Stimulated activated naive B cell treated with anti-CD40 and anti-IgM and Interleukin-4, amounts not matched to agents 10 μg/mL and 1 μg/mL and 100 μg/mL, for 72 hours (primary cell): Measurements from ENCODE around the gene FAM20B.
"Not testable (repeated sequence)": the region's sequence is repeated elsewhere in the genome, so short reads cannot be mapped to it uniquely, and the experiment has no call there.

Experiments used
- ATAC-seq, 2 donors: fragments of 150-1000 bp; cut with Tn5 transposase; replicated peaks; 2 replicates each; pipeline ENCODE4 v1.10.0; 2021; ENCODE audit warnings: moderate library complexity in 1 of 2
- DNase-seq: peaks from one replicate; pipeline ENCODE4 v3.0.0; 2021
- H3K27ac Mint-ChIP-seq: one replicate; pipeline ENCODE4 v1.8.0; 2022; ENCODE audit warnings: mild to moderate bottlenecking, mixed read lengths
- H3K27me3 Mint-ChIP-seq, 2 donors: one replicate each; pipeline ENCODE4 v1.8.0; 2022; ENCODE audit warnings: mixed read lengths in 2 of 2
- H3K36me3 Mint-ChIP-seq, 2 donors: one replicate each; pipeline ENCODE4 v1.8.0; 2022; ENCODE audit warnings: mixed read lengths in 2 of 2, mild to moderate bottlenecking in 1 of 2
- H3K4me1 Mint-ChIP-seq, 2 donors: one replicate each; pipeline ENCODE4 v1.8.0; 2022; ENCODE audit warnings: mixed read lengths in 2 of 2, mild to moderate bottlenecking in 1 of 2
- H3K4me3 Mint-ChIP-seq, 2 donors: one replicate each; pipeline ENCODE4 v1.8.0; 2022; ENCODE audit warnings: mild to moderate bottlenecking in 2 of 2, mixed read lengths in 2 of 2, moderate library complexity in 1 of 2
- H3K9me3 Mint-ChIP-seq, 2 donors: one replicate each; pipeline ENCODE4 v1.8.0; 2022; ENCODE audit warnings: mixed read lengths in 2 of 2, mild to moderate bottlenecking in 1 of 2

FAM20B gene

GRCh38 chr1:179025125-179025974, at the start of gene FAM20B:
Gene FAM20B, plus strand, starts transcription at chr1:179025894. Its CDS starts 17,954 bp downstream, at chr1:179043848.
- DNase-seq, result peak; percentile 89
- H3K4me1 Mint-ChIP-seq, result peaks cover 28 to 38% of the 10 kb centered on the region in 2 donors
- peak within 1 kb of the TSS; percentile 91 for H3K4me3 Mint-ChIP-seq

GRCh38 chr1:178976541-178976940, 49.2 kb upstream of the FAM20B start:
- Mint-ChIP-seq H3K36me3 (peaks cover 5 to 9% of the 10 kb centered on the region in 2 donors), H3K9me3 (peaks cover 10 to 18% of the 10 kb centered on the region in 2 donors), H3K4me3 (no peak overlapping the region), H3K27ac (no peak overlapping the region), H3K27me3 (peaks cover 14 to 19% of the 10 kb centered on the region in 2 donors), H3K4me1 (peaks cover 2 to 11% of the 10 kb centered on the region in 2 donors)
- DNase-seq (no peak), ATAC-seq (no peak)

More at GRCh38 chr1:179025125-179025974, at the start of gene FAM20B:
- Mint-ChIP-seq H3K9me3 (no peaks in the 10 kb centered on the region), H3K27ac (peak within 1 kb of the TSS; percentile 92), H3K27me3 (no peaks in the 10 kb centered on the region), H3K36me3 (no peaks in the 10 kb centered on the region)
- ATAC-seq, result peak; percentile 85 to 89

- Mint-ChIP-seq H3K36me3 (no peaks in the 10 kb centered on the region), H3K27ac (no peak overlapping the region), H3K27me3 (no peaks in the 10 kb centered on the region), H3K4me3 (no peak overlapping the region), H3K4me1 (no peaks in the 10 kb centered on the region), H3K9me3 (peaks cover 0 to 9% of the 10 kb centered on the region in 2 donors)
- ATAC-seq (no peak), DNase-seq (no peak)
These were observed 39.5 kb upstream of the FAM20B start for GRCh38 chr1:178986204-178986603.

GRCh38 chr1:178988198-178988597, 37.5 kb upstream of the FAM20B start:
- H3K9me3 Mint-ChIP-seq, H3K4me1 Mint-ChIP-seq, H3K36me3 Mint-ChIP-seq, DNase-seq, H3K27ac Mint-ChIP-seq, H3K27me3 Mint-ChIP-seq, ATAC-seq, H3K4me3 Mint-ChIP-seq: not testable (repeated sequence)

- Mint-ChIP-seq H3K36me3 (peaks cover 0 to 5% of the 10 kb centered on the region in 2 donors), H3K4me3 (no peak overlapping the region), H3K27ac (no peak overlapping the region), H3K9me3 (peaks cover 4 to 5% of the 10 kb centered on the region in 2 donors), H3K27me3 (peaks cover 0 to 5% of the 10 kb centered on the region in 2 donors), H3K4me1 (no peaks in the 10 kb centered on the region)
- no peak for ATAC-seq
- no peak for DNase-seq
These were observed 32.1 kb upstream of the FAM20B start for GRCh38 chr1:178993559-178993958.

- Mint-ChIP-seq H3K36me3 (peaks cover 0 to 5% of the 10 kb centered on the region in 2 donors), H3K27ac (no peak overlapping the region), H3K4me1 (peaks cover 1 to 2% of the 10 kb centered on the region in 2 donors), H3K9me3 (peaks cover 3 to 5% of the 10 kb centered on the region in 2 donors), H3K27me3 (peaks cover 0 to 5% of the 10 kb centered on the region in 2 donors), H3K4me3 (no peak overlapping the region)
- no peak for ATAC-seq
- no peak for DNase-seq
These were observed 28.3 kb upstream of the FAM20B start for GRCh38 chr1:178997428-178997827.

- Mint-ChIP-seq H3K27ac (no peak overlapping the region), H3K4me1 (peaks cover 7 to 8% of the 10 kb centered on the region in 2 donors), H3K9me3 (peaks cover 3 to 5% of the 10 kb centered on the region in 2 donors), H3K4me3 (no peak overlapping the region), H3K36me3 (peaks cover 0 to 5% of the 10 kb centered on the region in 2 donors), H3K27me3 (peaks cover 0 to 5% of the 10 kb centered on the region in 2 donors)
- no peak for ATAC-seq
- no peak for DNase-seq
These were observed 27.4 kb upstream of the FAM20B start for GRCh38 chr1:178998295-178998694.

- H3K36me3 Mint-ChIP-seq, result peaks cover 0 to 5% of the 10 kb centered on the region in 2 donors
- peaks cover 3 to 5% of the 10 kb centered on the region in 2 donors for H3K9me3 Mint-ChIP-seq
- H3K27me3 Mint-ChIP-seq, result no peaks in the 10 kb centered on the region
- no peak overlapping the region for H3K4me3 Mint-ChIP-seq
- DNase-seq (no peak), ATAC-seq (no peak)
- H3K27ac Mint-ChIP-seq, result peak overlapping the region; percentile 15
- peaks cover 8 to 9% of the 10 kb centered on the region in 2 donors for H3K4me1 Mint-ChIP-seq
These were observed 26.6 kb upstream of the FAM20B start for GRCh38 chr1:178999061-178999460.

GRCh38 chr1:179001451-179001850, 24.2 kb upstream of the FAM20B start:
- Mint-ChIP-seq H3K27me3 (no peaks in the 10 kb centered on the region), H3K4me3 (no peak overlapping the region), H3K27ac (no peak overlapping the region), H3K36me3 (no peaks in the 10 kb centered on the region), H3K9me3 (no peaks in the 10 kb centered on the region), H3K4me1 (peaks cover 8 to 9% of the 10 kb centered on the region in 2 donors)
- DNase-seq (no peak), ATAC-seq (no peak)

GRCh38 chr1:179002064-179002463, 23.6 kb upstream of the FAM20B start:
- not testable (repeated sequence) for H3K4me3 Mint-ChIP-seq, DNase-seq, H3K9me3 Mint-ChIP-seq, H3K27ac Mint-ChIP-seq, H3K36me3 Mint-ChIP-seq, H3K27me3 Mint-ChIP-seq, H3K4me1 Mint-ChIP-seq, ATAC-seq

- Mint-ChIP-seq H3K4me1 (peaks cover 8 to 9% of the 10 kb centered on the region in 2 donors), H3K4me3 (peak overlapping the region; percentile 23 to 40), H3K9me3 (no peaks in the 10 kb centered on the region), H3K36me3 (no peaks in the 10 kb centered on the region), H3K27me3 (no peaks in the 10 kb centered on the region), H3K27ac (peak overlapping the region; percentile 85)
- DNase-seq (peak; percentile 69), ATAC-seq (peak; percentile 88 to 92)
These were observed 22.9 kb upstream of the FAM20B start for GRCh38 chr1:179002552-179003345.

GRCh38 chr1:179003512-179004066, 22.1 kb upstream of the FAM20B start:
- DNase-seq (no peak), ATAC-seq (no peak)
- no peaks in the 10 kb centered on the region for H3K9me3 Mint-ChIP-seq
- no peak overlapping the region for H3K4me3 Mint-ChIP-seq
- no peaks in the 10 kb centered on the region for H3K36me3 Mint-ChIP-seq
- H3K27ac Mint-ChIP-seq, result no peak overlapping the region
- H3K4me1 Mint-ChIP-seq, result peaks cover 8 to 9% of the 10 kb centered on the region in 2 donors
- H3K27me3 Mint-ChIP-seq, result no peaks in the 10 kb centered on the region

- peaks cover 8 to 9% of the 10 kb centered on the region in 2 donors for H3K4me1 Mint-ChIP-seq
- ATAC-seq (no peak), DNase-seq (no peak)
- H3K27ac Mint-ChIP-seq, result no peak overlapping the region
- no peaks in the 10 kb centered on the region for H3K9me3 Mint-ChIP-seq
- no peaks in the 10 kb centered on the region for H3K36me3 Mint-ChIP-seq
- no peak overlapping the region for H3K4me3 Mint-ChIP-seq
- no peaks in the 10 kb centered on the region for H3K27me3 Mint-ChIP-seq
These were observed 18.5 kb upstream of the FAM20B start for GRCh38 chr1:179007233-179007632.

GRCh38 chr1:179010671-179011070, 15.0 kb upstream of the FAM20B start:
- no peaks in the 10 kb centered on the region for H3K36me3 Mint-ChIP-seq
- H3K27me3 Mint-ChIP-seq, result no peaks in the 10 kb centered on the region
- no peak for ATAC-seq
- no peak overlapping the region for H3K4me3 Mint-ChIP-seq
- no peak overlapping the region for H3K27ac Mint-ChIP-seq
- DNase-seq, result no peak
- no peaks in the 10 kb centered on the region for H3K4me1 Mint-ChIP-seq
- H3K9me3 Mint-ChIP-seq, result no peaks in the 10 kb centered on the region
